IMR-90 (cell line): ENCODE data around the gene ADGRL1. TPM values are rescaled to one million over a fixed set of nuclear protein-coding genes. Genes with fewer than 3 reads are reported as not detected.

Experiments used
- ATAC-seq: fragments of 200-7000 bp; cut with Tn5 transposase; 2 replicates; pipeline ENCODE4 v1.9.1; 2020; ENCODE audit warnings: low read depth, mild to moderate bottlenecking, moderate library complexity
- BruUV-seq: library from RNA; stranded (reverse); fragments of 400-500 nt; replicated peaks from 2 replicates; lab custom pipeline; 2021; lab: Mats Ljungman, UMichigan
- CTCF ChIA-PET: fragments of 300-600 bp; formaldehyde crosslinking; extraction: SDS; loops from one replicate; lab custom pipeline; 2021; ENCODE audit warnings: antibody characterized with exemption; lab: Yijun Ruan, JAX
- POLR2A ChIA-PET: fragments of 300-600 bp; sonication (Branson Sonifier 250); formaldehyde crosslinking; loops from one replicate; lab custom pipeline; 2022; ENCODE audit warnings: antibody characterized with exemption; ENCODE audit not compliant: unreplicated experiment; lab: Charles Lee
- DNase-seq: peaks from one replicate; pipeline ENCODE4 v3.0.0; 2013
- H2AFZ ChIP-seq: replicated peaks from 2 replicates; pipeline ENCODE3; 2013; ENCODE audit warnings: low read length, mild to moderate bottlenecking; ENCODE audit not compliant: poor library complexity
- H2AK5ac ChIP-seq: 2 replicates; pipeline ENCODE4 v1.6.1; 2013; ENCODE audit warnings: low read depth, low read length, inconsistent platforms
- H2AK9ac ChIP-seq: replicated peaks from 2 replicates; pipeline ENCODE3; 2013; ENCODE audit warnings: mild to moderate bottlenecking, low read depth, low read length, moderate library complexity; ENCODE audit not compliant: poor library complexity
- H2BK120ac ChIP-seq: 2 replicates; pipeline ENCODE4 v1.6.1; 2013; ENCODE audit warnings: low read depth, low read length, inconsistent platforms
- H2BK15ac ChIP-seq: 3 replicates; pipeline ENCODE4 v1.6.1; 2013; ENCODE audit warnings: low read depth, low read length, inconsistent platforms
- H2BK20ac ChIP-seq: 2 replicates; pipeline ENCODE4 v1.6.1; 2013; ENCODE audit warnings: low read depth, mild to moderate bottlenecking, inconsistent platforms, low read length, moderate library complexity
- H2BK5ac ChIP-seq: 2 replicates; pipeline ENCODE4 v1.6.1; 2013; ENCODE audit warnings: mild to moderate bottlenecking, low read depth, low read length, inconsistent platforms; ENCODE audit not compliant: poor library complexity, severe bottlenecking
- H3K14ac ChIP-seq: replicated peaks from 2 replicates; pipeline ENCODE4 v1.6.1; 2013; ENCODE audit warnings: low read depth, low read length, inconsistent platforms
- H3K18ac ChIP-seq: 2 replicates; pipeline ENCODE4 v1.6.1; 2013; ENCODE audit warnings: low read depth, low read length, control low read depth
- H3K23ac ChIP-seq: 2 replicates; pipeline ENCODE4 v1.6.1; 2013; ENCODE audit warnings: low read depth, low read length, inconsistent platforms
- H3K27ac ChIP-seq: 2 replicates; pipeline ENCODE4 v1.5.1; 2013; ENCODE audit warnings: mild to moderate bottlenecking, control low read depth, low read length; ENCODE audit not compliant: insufficient read depth
- H3K27me3 ChIP-seq: 2 replicates; pipeline ENCODE4 v1.6.1; 2013; ENCODE audit warnings: low read length; ENCODE audit not compliant: control insufficient read depth, insufficient read depth
- H3K36me3 ChIP-seq: 2 replicates; pipeline ENCODE4 v1.6.1; 2013; ENCODE audit warnings: low read length, mixed read lengths; ENCODE audit not compliant: control insufficient read depth, insufficient read depth
- H3K4ac ChIP-seq: 2 replicates; pipeline ENCODE4 v1.6.1; 2013; ENCODE audit warnings: low read depth, low read length, inconsistent platforms
- H3K4me1 ChIP-seq: 2 replicates; pipeline ENCODE4 v1.6.1; 2013; ENCODE audit warnings: low read length, mixed read lengths; ENCODE audit not compliant: control insufficient read depth, insufficient read depth
- H3K4me2 ChIP-seq: 2 replicates; pipeline ENCODE4 v1.6.1; 2013; ENCODE audit warnings: low read depth, mild to moderate bottlenecking, control low read depth, low read length, moderate library complexity
- H3K4me3 ChIP-seq: 2 replicates; pipeline ENCODE4 v1.5.1; 2013; ENCODE audit warnings: low read depth, mild to moderate bottlenecking, control low read depth, low read length, moderate library complexity; ENCODE audit not compliant: insufficient read depth
- H3K56ac ChIP-seq: 2 replicates; pipeline ENCODE4 v1.6.1; 2013; ENCODE audit warnings: low read length, inconsistent platforms; ENCODE audit not compliant: insufficient read depth; ENCODE audit errors: extremely low read depth
- H3K79me1 ChIP-seq, 2 experiments: 2 replicates each; pipeline ENCODE4 v1.6.1; 2013; ENCODE audit warnings: low read length in 2 of 2, inconsistent platforms in 1 of 2, low read depth in 1 of 2
- H3K9ac ChIP-seq: 2 replicates; pipeline ENCODE4 v1.6.1; 2013; ENCODE audit warnings: low read depth, low read length, control low read depth
- H3K9me1 ChIP-seq: 2 replicates; pipeline ENCODE4 v1.6.1; 2013; ENCODE audit warnings: low read length, inconsistent platforms; ENCODE audit not compliant: insufficient read depth
- H3K9me3 ChIP-seq: 2 replicates; pipeline ENCODE4 v1.6.1; 2013; ENCODE audit warnings: low read length; ENCODE audit not compliant: control insufficient read depth, insufficient read depth
- H4K20me1 ChIP-seq: 2 replicates; pipeline ENCODE4 v1.6.1; 2013; ENCODE audit warnings: low read length, inconsistent platforms; ENCODE audit not compliant: insufficient read depth
- H4K5ac ChIP-seq: 2 replicates; pipeline ENCODE4 v1.6.1; 2013; ENCODE audit warnings: mild to moderate bottlenecking, low read depth, low read length, control low read depth
- H4K8ac ChIP-seq, 2 experiments: 2 replicates each; pipeline ENCODE4 v1.6.1; 2013; ENCODE audit warnings: low read depth in 2 of 2, low read length in 2 of 2, control low read depth in 1 of 2, inconsistent platforms in 1 of 2
- H4K91ac ChIP-seq: 2 replicates; pipeline ENCODE4 v1.6.1; 2013; ENCODE audit warnings: low read depth, low read length, inconsistent platforms; ENCODE audit not compliant: insufficient read depth
- CHD1 ChIP-seq: IDR thresholded peaks from 2 replicates; pipeline ENCODE4 v1.6.1; 2012; ENCODE audit warnings: low read depth, low read length, improper control_type of control experiment
- FOS ChIP-seq: fragments of 150-350 bp; IDR thresholded peaks from 2 replicates; pipeline ENCODE4 v1.6.1; 2016; ENCODE audit warnings: low read depth, low read length
- MAZ ChIP-seq: IDR thresholded peaks from 2 replicates; pipeline ENCODE4 v1.6.1; 2012; ENCODE audit warnings: low read depth, mild to moderate bottlenecking, low read length, improper control_type of control experiment, moderate library complexity, borderline replicate concordance
- MXI1 ChIP-seq: IDR thresholded peaks from 2 replicates; pipeline ENCODE4 v1.6.1; 2012; ENCODE audit warnings: low read depth, mild to moderate bottlenecking, low read length, moderate library complexity, borderline replicate concordance
- NFE2L2 ChIP-seq: fragments of 150-350 bp; IDR thresholded peaks from 2 replicates; pipeline ENCODE4 v1.6.1; 2016; ENCODE audit warnings: low read depth, mild to moderate bottlenecking, low read length
- POLR2A ChIP-seq: IDR thresholded peaks from 2 replicates; pipeline ENCODE4 v1.6.1; 2012; ENCODE audit warnings: mild to moderate bottlenecking, low read depth, low read length
- RCOR1 ChIP-seq: IDR thresholded peaks from 2 replicates; pipeline ENCODE4 v1.6.1; 2012; ENCODE audit warnings: mild to moderate bottlenecking, low read length, improper control_type of control experiment; ENCODE audit not compliant: insufficient replicate concordance
- RFX5 ChIP-seq: IDR thresholded peaks from 2 replicates; pipeline ENCODE4 v1.8.0; 2012; ENCODE audit warnings: low read depth, mild to moderate bottlenecking, low read length, moderate library complexity
- SMC3 ChIP-seq: fragments of 150-350 bp; IDR thresholded peaks from 2 replicates; pipeline ENCODE4 v1.6.1; 2016; ENCODE audit warnings: low read depth, mild to moderate bottlenecking, antibody characterized with exemption, low read length, moderate library complexity
- WGBS, 2 experiments: methylation state at CpG; one replicate each; pipeline versions ENCODE4 v1.1.5 to v1.1.7; 2013; ENCODE audit warnings: missing lambda C conversion rate in 2 of 2; ENCODE audit not compliant: insufficient read length in 1 of 2; ENCODE audit errors: extremely low coverage in 2 of 2; 5-methylcytosine and 5-hydroxymethylcytosine counted together
- dilution Hi-C: fragments of 300-500 bp; cut with HindIII; formaldehyde crosslinking; loops from one replicate; pipeline ENCODE4 v1.14.3; 2018; ENCODE audit warnings: low sequenced_read_pairs; ENCODE audit not compliant: unreplicated experiment
- in situ Hi-C: fragments of 300-500 bp; cut with MboI; formaldehyde crosslinking; loops from 3 replicates; pipeline ENCODE4 v1.14.3; 2019; ENCODE audit warnings: low sequenced_read_pairs, inconsistent platforms, mixed read lengths
- intact Hi-C: fragments of 100-400 bp; cut with micrococcal nuclease; formaldehyde crosslinking; loops from 2 replicates; pipeline ENCODE4 v1.10.0; 2022
- polyA plus RNA-seq, 3 experiments: library from polyadenylated mRNA; depleted of rRNA; stranded (reverse); fragments of >200 nt; gene quantifications; 2 replicates each; pipeline ENCODE4 v1.2.3, GENCODE V29; 2012; ENCODE audit warnings: low replicate concordance in 1 of 3
- total RNA-seq: library from RNA; depleted of rRNA; stranded (reverse); fragments of >200 nt; gene quantifications from 2 replicates; pipeline ENCODE4 v1.2.3, GENCODE V29; 2012
- TF ChIP-seq, protein P1 (sequence below): fragments of 150-350 bp; IDR thresholded peaks from 2 replicates; pipeline ENCODE4 v1.6.1; 2016; ENCODE audit warnings: low read depth, mild to moderate bottlenecking, low read length, moderate library complexity, borderline replicate concordance
- TF ChIP-seq, protein P2 (sequence below): conservative IDR thresholded peaks from 2 replicates; pipeline ENCODE4 v1.5.1; 2012; ENCODE audit warnings: mild to moderate bottlenecking, low read depth, low read length, improper control_type of control experiment
- TF ChIP-seq, protein P3 (sequence below): fragments of 150-350 bp; IDR thresholded peaks from 2 replicates; pipeline ENCODE4 v1.6.1; 2017; ENCODE audit warnings: mild to moderate bottlenecking, antibody characterized with exemption, low read length, low read depth

The ADGRL1 gene
- total and polyA plus RNA-seq, 2 of the 4 experiments (the other 2 are of a cell fraction), result 0.72 to 2.2 TPM

DNA sequence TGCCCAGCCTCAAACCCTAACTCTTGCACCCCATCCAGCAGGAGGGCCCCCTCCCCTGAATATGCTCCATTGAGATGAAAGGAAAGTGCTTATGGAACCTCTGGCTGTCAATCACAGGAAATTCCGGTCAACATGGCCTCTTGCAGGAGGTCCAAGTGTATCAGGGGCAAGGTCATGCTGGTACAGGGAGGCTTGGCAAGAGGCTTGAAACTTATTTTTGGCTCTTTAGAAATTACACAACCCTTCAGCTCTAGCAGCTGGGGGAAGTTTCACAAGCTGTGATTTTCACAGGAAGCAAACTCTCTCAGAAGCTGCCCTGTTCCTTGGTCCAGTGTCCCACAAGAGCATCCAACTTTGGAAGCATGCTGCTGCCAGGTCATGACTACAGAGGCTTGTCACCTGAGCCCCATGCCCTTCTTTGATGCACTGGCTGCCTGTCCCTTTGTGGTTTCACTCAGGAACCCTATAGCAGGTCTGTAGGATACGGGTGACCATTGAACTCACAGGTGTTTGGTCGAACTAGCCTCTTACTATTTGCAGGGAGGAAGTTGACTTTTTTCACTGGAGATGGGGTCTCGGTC is 78.0 kb downstream of the ADGRL1 start:
- no TSS peak for BruUV-seq
- in situ Hi-C loops (no loop called here), intact Hi-C loops (no loop called here), dilution Hi-C loops (no loop called here)
- TF ChIP-seq, protein P1, sequence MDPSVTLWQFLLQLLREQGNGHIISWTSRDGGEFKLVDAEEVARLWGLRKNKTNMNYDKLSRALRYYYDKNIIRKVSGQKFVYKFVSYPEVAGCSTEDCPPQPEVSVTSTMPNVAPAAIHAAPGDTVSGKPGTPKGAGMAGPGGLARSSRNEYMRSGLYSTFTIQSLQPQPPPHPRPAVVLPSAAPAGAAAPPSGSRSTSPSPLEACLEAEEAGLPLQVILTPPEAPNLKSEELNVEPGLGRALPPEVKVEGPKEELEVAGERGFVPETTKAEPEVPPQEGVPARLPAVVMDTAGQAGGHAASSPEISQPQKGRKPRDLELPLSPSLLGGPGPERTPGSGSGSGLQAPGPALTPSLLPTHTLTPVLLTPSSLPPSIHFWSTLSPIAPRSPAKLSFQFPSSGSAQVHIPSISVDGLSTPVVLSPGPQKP, result no peak
- TF ChIP-seq, protein P2, sequence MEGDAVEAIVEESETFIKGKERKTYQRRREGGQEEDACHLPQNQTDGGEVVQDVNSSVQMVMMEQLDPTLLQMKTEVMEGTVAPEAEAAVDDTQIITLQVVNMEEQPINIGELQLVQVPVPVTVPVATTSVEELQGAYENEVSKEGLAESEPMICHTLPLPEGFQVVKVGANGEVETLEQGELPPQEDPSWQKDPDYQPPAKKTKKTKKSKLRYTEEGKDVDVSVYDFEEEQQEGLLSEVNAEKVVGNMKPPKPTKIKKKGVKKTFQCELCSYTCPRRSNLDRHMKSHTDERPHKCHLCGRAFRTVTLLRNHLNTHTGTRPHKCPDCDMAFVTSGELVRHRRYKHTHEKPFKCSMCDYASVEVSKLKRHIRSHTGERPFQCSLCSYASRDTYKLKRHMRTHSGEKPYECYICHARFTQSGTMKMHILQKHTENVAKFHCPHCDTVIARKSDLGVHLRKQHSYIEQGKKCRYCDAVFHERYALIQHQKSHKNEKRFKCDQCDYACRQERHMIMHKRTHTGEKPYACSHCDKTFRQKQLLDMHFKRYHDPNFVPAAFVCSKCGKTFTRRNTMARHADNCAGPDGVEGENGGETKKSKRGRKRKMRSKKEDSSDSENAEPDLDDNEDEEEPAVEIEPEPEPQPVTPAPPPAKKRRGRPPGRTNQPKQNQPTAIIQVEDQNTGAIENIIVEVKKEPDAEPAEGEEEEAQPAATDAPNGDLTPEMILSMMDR, result no peak
- TF ChIP-seq SMC3 (no peak), MXI1 (no peak), RCOR1 (no peak), FOS (no peak), CHD1 (no peak), NFE2L2 (no peak), RFX5 (no peak), MAZ (no peak), POLR2A (no peak)
- TF ChIP-seq, protein P3, sequence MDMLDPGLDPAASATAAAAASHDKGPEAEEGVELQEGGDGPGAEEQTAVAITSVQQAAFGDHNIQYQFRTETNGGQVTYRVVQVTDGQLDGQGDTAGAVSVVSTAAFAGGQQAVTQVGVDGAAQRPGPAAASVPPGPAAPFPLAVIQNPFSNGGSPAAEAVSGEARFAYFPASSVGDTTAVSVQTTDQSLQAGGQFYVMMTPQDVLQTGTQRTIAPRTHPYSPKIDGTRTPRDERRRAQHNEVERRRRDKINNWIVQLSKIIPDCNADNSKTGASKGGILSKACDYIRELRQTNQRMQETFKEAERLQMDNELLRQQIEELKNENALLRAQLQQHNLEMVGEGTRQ, result no peak
- no peak overlapping the region for H3K23ac ChIP-seq
- WGBS, 2 experiments, result no CpG with 5 or more reads among the region's 4 CpGs
- ATAC-seq (no peak; the same call in 1 of the 2 replicates), DNase-seq (no peak)
- no peak overlapping the region for H2AFZ ChIP-seq
- H3K56ac ChIP-seq, result no peak overlapping the region
- H3K27me3 ChIP-seq, result no peaks in the 10 kb centered on the region
- no peak overlapping the region for H4K8ac ChIP-seq
- no peak overlapping the region for H3K9ac ChIP-seq
- no peak overlapping the region for H2AK5ac ChIP-seq
- H4K5ac ChIP-seq, result no peak overlapping the region
- no peak overlapping the region for H2AK9ac ChIP-seq
- ChIA-PET CTCF (interaction anchor here (0.5 kb wide), 1 partner anchor 69 kb away, joined by 3 read pairs; no protein-coding TSS in a partner anchor), POLR2A (no interaction called here)
- H4K91ac ChIP-seq, result no peak overlapping the region
- no peak overlapping the region for H3K14ac ChIP-seq
- H2BK5ac ChIP-seq, result no peak overlapping the region
- H3K79me1 ChIP-seq, result peaks cover 0 to 23% of the 10 kb centered on the region in 2 experiments; a peak in 3 of 4 replicates
- no peak overlapping the region for H2BK20ac ChIP-seq
- no peaks in the 10 kb centered on the region for H3K9me3 ChIP-seq
- H2BK15ac ChIP-seq, result no peak overlapping the region
- no peak overlapping the region for H3K18ac ChIP-seq
- no peak overlapping the region for H3K4ac ChIP-seq
- H3K4me1 ChIP-seq, result no peaks in the 10 kb centered on the region
- no peak overlapping the region for H3K27ac ChIP-seq
- H3K9me1 ChIP-seq, result no peaks in the 10 kb centered on the region
- H2BK120ac ChIP-seq, result no peak overlapping the region
- H3K36me3 ChIP-seq, result no peaks in the 10 kb centered on the region
- no peak overlapping the region for H3K4me2 ChIP-seq
- no peak overlapping the region for H3K4me3 ChIP-seq
- H4K20me1 ChIP-seq, result no peaks in the 10 kb centered on the region
